Panc1 (cell line): ENCODE measurements around the gene CA5A.

Experiments
- CTCF ChIP-seq: fragments of 450-650 bp; IDR thresholded peaks from 2 replicates; pipeline ENCODE4 v1.5.1; 2017; ENCODE audit warnings: mild to moderate bottlenecking
- POLR2AphosphoS5 ChIP-seq: IDR thresholded peaks from 2 replicates; pipeline ENCODE4 v1.6.1; 2012; ENCODE audit warnings: mild to moderate bottlenecking, low read depth, low read length, moderate library complexity
- REST ChIP-seq, 2 experiments: IDR thresholded peaks; 2 replicates each; pipeline ENCODE4 v1.6.1; 2011 to 2012; ENCODE audit warnings: low read depth in 2 of 2, control low read depth in 1 of 2, low read length in 1 of 2, mild to moderate bottlenecking in 1 of 2, moderate library complexity in 1 of 2; ENCODE audit not compliant: insufficient read depth in 1 of 2
- SIN3A ChIP-seq: IDR thresholded peaks from 2 replicates; pipeline ENCODE4 v1.6.1; 2012; ENCODE audit warnings: low read depth, mild to moderate bottlenecking, low read length, moderate library complexity, borderline replicate concordance; ENCODE audit not compliant: insufficient read depth
- TCF7L2 ChIP-seq: IDR thresholded peaks from 2 replicates; pipeline ENCODE4 v1.6.1; 2011; ENCODE audit warnings: mild to moderate bottlenecking, low read depth, low read length, inconsistent platforms

- TF ChIP-seq CTCF (no peak), TCF7L2 (no peak), REST (IDR thresholded peaks at IDR 0.05; ENCODE audit: insufficient read depth in 1 of 2, low read depth in 2 of 2, low read length in 1 of 2) (no peak), POLR2AphosphoS5 (no peak), SIN3A (no peak)
Observed at GRCh38 chr16:87949071-87949744, 12.9 kb upstream of the CA5A start.
